Chondrocyte (in vitro differentiated cells): ENCODE results near the gene RTN4RL1. TPM values are rescaled to one million over a fixed set of nuclear protein-coding genes. Genes with fewer than 3 reads are reported as not detected.
A peak's percentile ranks its signal among the peaks of the same experiment; 100 is the strongest.

Experiments
- DNase-seq: peaks from one replicate; pipeline ENCODE4 v3.0.0; 2021; ENCODE audit warnings: mixed read lengths, low spot score
- H3K27ac Mint-ChIP-seq: one replicate; pipeline ENCODE4 v1.8.0; 2021; ENCODE audit warnings: mild to moderate bottlenecking, moderate library complexity, mixed read lengths; ENCODE audit not compliant: unreplicated experiment
- H3K27me3 Mint-ChIP-seq: 2 replicates; pipeline ENCODE4 v1.8.0; 2021; ENCODE audit warnings: low read depth, mixed read lengths
- H3K36me3 Mint-ChIP-seq: 2 replicates; pipeline ENCODE4 v1.8.0; 2021; ENCODE audit warnings: low read depth, mixed read lengths
- H3K4me1 Mint-ChIP-seq: 2 replicates; pipeline ENCODE4 v1.8.0; 2021; ENCODE audit warnings: low read depth, mild to moderate bottlenecking, mixed read lengths
- H3K4me3 Mint-ChIP-seq: one replicate; pipeline ENCODE4 v1.8.0; 2021; ENCODE audit warnings: mild to moderate bottlenecking, moderate library complexity, mixed read lengths; ENCODE audit not compliant: unreplicated experiment
- H3K9me3 Mint-ChIP-seq: 2 replicates; pipeline ENCODE4 v1.8.0; 2021; ENCODE audit warnings: low read depth, mixed read lengths
- total RNA-seq: library from RNA; stranded (reverse); gene quantifications from 3 replicates; pipeline ENCODE4 v1.2.1, GENCODE V29; 2021
- TF ChIP-seq, protein P1 (sequence below): fragments of 200-600 bp; sonication (generic); IDR thresholded peaks from 2 replicates; pipeline ENCODE4 v1.5.0; 2021; ENCODE audit warnings: antibody characterized with exemption, mild to moderate bottlenecking, moderate library complexity

RTN4RL1 gene
- total RNA-seq, 1 donor from 2014 or later = 0.47 TPM

DNA sequence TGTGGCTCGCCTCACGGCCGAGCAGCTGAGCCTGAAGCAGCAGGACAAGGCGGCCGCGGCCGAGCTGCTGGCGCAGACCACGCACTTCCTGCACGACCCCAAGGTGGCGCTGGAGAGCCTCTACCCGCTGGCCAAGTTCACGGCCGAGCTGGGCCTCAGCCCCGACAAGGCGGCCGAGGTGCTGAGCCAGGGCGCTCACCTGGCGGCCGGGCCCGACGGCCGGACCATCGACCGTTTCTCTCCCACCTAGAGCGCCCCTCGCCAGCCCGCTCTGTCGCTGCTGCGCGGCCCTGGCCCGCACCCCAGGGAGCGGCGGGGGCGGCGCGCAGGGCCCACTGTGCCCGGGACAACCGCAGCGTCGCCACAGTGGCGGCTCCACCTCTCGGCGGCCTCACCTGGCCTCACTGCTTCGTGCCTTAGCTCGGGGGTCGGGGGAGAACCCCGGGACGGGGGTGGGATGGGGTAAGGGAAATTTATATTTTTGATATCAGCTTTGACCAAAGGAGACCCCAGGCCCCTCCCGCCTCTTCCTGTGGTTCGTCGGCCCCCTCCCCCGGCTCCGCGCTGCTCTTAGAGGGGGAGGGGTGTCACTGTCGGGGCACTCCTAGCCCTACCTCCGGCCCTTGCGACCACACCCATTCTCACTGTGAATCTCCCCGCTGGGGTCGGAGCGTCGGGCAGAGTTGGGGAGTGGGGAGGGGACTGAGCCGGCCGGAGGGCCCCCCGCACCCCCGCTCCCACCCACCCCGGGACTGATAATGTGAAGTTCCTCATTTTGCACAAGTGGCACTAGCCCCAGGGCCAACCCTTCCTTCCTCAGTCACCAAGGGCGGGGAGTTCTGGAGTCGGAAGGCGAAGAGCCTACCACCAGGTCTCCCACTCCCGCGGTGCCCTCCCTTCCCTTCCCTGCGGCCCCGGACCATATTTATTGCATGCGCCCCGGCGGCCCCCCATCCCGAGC lies 33.7 kb upstream of the RTN4RL1 start:
- peaks cover 30% of the 10 kb centered on the region for H3K4me1 Mint-ChIP-seq
- no peak overlapping the region for H3K4me3 Mint-ChIP-seq
- DNase-seq = no peak
- no peaks in the 10 kb centered on the region for H3K27me3 Mint-ChIP-seq
- no peak overlapping the region for H3K27ac Mint-ChIP-seq
- no peaks in the 10 kb centered on the region for H3K9me3 Mint-ChIP-seq
- H3K36me3 Mint-ChIP-seq = peaks cover 2% of the 10 kb centered on the region
- TF ChIP-seq, protein P1, sequence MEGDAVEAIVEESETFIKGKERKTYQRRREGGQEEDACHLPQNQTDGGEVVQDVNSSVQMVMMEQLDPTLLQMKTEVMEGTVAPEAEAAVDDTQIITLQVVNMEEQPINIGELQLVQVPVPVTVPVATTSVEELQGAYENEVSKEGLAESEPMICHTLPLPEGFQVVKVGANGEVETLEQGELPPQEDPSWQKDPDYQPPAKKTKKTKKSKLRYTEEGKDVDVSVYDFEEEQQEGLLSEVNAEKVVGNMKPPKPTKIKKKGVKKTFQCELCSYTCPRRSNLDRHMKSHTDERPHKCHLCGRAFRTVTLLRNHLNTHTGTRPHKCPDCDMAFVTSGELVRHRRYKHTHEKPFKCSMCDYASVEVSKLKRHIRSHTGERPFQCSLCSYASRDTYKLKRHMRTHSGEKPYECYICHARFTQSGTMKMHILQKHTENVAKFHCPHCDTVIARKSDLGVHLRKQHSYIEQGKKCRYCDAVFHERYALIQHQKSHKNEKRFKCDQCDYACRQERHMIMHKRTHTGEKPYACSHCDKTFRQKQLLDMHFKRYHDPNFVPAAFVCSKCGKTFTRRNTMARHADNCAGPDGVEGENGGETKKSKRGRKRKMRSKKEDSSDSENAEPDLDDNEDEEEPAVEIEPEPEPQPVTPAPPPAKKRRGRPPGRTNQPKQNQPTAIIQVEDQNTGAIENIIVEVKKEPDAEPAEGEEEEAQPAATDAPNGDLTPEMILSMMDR = peak; percentile 76

DNA sequence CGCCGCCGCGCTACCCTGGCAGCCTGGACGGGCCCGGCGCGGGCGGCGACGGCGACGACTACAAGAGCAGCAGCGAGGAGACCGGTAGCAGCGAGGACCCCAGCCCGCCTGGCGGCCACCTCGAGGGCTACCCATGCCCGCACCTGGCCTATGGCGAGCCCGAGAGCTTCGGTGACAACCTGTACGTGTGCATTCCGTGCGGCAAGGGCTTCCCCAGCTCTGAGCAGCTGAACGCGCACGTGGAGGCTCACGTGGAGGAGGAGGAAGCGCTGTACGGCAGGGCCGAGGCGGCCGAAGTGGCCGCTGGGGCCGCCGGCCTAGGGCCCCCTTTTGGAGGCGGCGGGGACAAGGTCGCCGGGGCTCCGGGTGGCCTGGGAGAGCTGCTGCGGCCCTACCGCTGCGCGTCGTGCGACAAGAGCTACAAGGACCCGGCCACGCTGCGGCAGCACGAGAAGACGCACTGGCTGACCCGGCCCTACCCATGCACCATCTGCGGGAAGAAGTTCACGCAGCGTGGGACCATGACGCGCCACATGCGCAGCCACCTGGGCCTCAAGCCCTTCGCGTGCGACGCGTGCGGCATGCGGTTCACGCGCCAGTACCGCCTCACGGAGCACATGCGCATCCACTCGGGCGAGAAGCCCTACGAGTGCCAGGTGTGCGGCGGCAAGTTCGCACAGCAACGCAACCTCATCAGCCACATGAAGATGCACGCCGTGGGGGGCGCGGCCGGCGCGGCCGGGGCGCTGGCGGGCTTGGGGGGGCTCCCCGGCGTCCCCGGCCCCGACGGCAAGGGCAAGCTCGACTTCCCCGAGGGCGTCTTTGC lies 32.8 kb upstream of the RTN4RL1 start:
- Mint-ChIP-seq H3K4me3 (no peak overlapping the region), H3K36me3 (peaks cover 2% of the 10 kb centered on the region), H3K9me3 (no peaks in the 10 kb centered on the region), H3K27me3 (no peaks in the 10 kb centered on the region), H3K4me1 (peaks cover 26% of the 10 kb centered on the region), H3K27ac (no peak overlapping the region)
- TF ChIP-seq, protein P1 = no peak
- DNase-seq = no peak

DNA sequence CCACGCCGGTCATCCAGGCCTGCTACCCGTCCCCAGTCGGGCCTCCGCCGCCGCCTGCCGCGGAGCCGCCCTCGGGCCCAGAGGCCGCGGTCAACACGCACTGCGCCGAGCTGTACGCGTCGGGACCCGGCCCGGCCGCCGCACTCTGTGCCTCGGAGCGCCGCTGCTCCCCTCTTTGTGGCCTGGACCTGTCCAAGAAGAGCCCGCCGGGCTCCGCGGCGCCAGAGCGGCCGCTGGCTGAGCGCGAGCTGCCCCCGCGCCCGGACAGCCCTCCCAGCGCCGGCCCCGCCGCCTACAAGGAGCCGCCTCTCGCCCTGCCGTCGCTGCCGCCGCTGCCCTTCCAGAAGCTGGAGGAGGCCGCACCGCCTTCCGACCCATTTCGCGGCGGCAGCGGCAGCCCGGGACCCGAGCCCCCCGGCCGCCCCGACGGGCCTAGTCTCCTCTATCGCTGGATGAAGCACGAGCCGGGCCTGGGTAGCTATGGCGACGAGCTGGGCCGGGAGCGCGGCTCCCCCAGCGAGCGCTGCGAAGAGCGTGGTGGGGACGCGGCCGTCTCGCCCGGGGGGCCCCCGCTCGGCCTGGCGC lies 32.1 kb upstream of the RTN4RL1 start:
- H3K4me3 Mint-ChIP-seq = no peak overlapping the region
- DNase-seq = no peak
- H3K9me3 Mint-ChIP-seq = no peaks in the 10 kb centered on the region
- H3K27me3 Mint-ChIP-seq = no peaks in the 10 kb centered on the region
- H3K36me3 Mint-ChIP-seq = peaks cover 2% of the 10 kb centered on the region
- H3K4me1 Mint-ChIP-seq = peaks cover 20% of the 10 kb centered on the region
- TF ChIP-seq, protein P1 = peak; percentile 0
- H3K27ac Mint-ChIP-seq = no peak overlapping the region

DNA sequence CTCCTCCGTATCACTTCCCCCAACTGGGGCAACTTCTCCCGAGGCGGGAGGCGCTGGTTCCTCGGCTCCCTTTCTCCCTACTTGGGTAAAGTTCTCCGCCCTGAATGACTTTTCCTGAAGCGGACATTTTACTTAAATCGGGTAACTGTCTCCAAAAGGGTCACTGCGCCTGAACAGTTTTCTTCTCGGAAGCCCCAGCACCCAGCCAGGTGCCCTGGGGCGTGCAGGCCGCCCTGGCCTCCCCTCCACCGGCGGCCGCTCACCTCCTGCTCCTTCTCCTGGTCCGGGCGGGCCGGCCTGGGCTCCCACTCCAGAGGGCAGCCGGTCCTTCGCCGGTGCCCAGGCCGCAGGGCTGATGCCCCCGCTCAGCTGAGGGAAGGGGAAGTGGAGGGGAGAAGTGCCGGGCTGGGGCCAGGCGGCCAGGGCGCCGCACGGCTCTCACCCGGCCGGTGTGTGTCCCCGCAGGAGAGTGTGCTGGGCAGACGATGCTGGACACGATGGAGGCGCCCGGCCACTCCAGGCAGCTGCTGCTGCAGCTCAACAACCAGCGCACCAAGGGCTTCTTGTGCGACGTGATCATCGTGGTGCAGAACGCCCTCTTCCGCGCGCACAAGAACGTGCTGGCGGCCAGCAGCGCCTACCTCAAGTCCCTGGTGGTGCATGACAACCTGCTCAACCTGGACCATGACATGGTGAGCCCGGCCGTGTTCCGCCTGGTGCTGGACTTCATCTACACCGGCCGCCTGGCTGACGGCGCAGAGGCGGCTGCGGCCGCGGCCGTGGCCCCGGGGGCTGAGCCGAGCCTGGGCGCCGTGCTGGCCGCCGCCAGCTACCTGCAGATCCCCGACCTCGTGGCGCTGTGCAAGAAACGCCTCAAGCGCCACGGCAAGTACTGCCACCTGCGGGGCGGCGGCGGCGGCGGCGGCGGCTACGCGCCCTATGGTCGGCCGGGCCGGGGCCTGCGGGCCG lies 31.4 kb upstream of the RTN4RL1 start:
- Mint-ChIP-seq H3K9me3 (no peaks in the 10 kb centered on the region), H3K27me3 (no peaks in the 10 kb centered on the region), H3K36me3 (peaks cover 2% of the 10 kb centered on the region), H3K27ac (no peak overlapping the region), H3K4me3 (peak overlapping the region; percentile 63), H3K4me1 (peaks cover 17% of the 10 kb centered on the region)
- TF ChIP-seq, protein P1 = peak; percentile 9
- no peak for DNase-seq
